HG02840 (cell line): ENCODE results near the gene APOA1.

Experiments used
- ATAC-seq: cut with Tn5 transposase; IDR thresholded peaks from one replicate; pipeline ENCODE4 v1.9.1; 2021; ENCODE audit warnings: mild to moderate bottlenecking, moderate library complexity, moderate number of reproducible peaks; ENCODE audit not compliant: unreplicated experiment, low FRiP score

The APOA1 gene

GRCh38 chr11:116860303-116860702 is 22.9 kb upstream of the APOA1 start:
- no peak for ATAC-seq

- ATAC-seq, result no peak
These were observed 21.8 kb upstream of the APOA1 start for GRCh38 chr11:116859175-116859574.

GRCh38 chr11:116857936-116858335 is 20.5 kb upstream of the APOA1 start:
- no peak for ATAC-seq

- no peak for ATAC-seq
These were observed 19.9 kb upstream of the APOA1 start for GRCh38 chr11:116857316-116857715.

- ATAC-seq, result no peak
These were observed 19.0 kb upstream of the APOA1 start for GRCh38 chr11:116856423-116856822.

- ATAC-seq, result no peak
These were observed 18.0 kb upstream of the APOA1 start for GRCh38 chr11:116855413-116855812.

- ATAC-seq, result peak; percentile 86
These were observed 16.1 kb upstream of the APOA1 start for GRCh38 chr11:116853461-116854073.

GRCh38 chr11:116852261-116853031 is 15.0 kb upstream of the APOA1 start:
- no peak for ATAC-seq

- no peak for ATAC-seq
These were observed 14.2 kb upstream of the APOA1 start for GRCh38 chr11:116851626-116852025.

- ATAC-seq, result no peak
These were observed 12.1 kb upstream of the APOA1 start for GRCh38 chr11:116849486-116849885.

GRCh38 chr11:116849060-116849459 is 11.6 kb upstream of the APOA1 start:
- ATAC-seq, result no peak

- no peak for ATAC-seq
These were observed 10.2 kb upstream of the APOA1 start for GRCh38 chr11:116847612-116848011.

GRCh38 chr11:116844722-116845121 is 7.3 kb upstream of the APOA1 start:
- ATAC-seq, result no peak

GRCh38 chr11:116843661-116844060 is 6.2 kb upstream of the APOA1 start:
- no peak for ATAC-seq

- ATAC-seq, result no peak
These were observed 5.5 kb upstream of the APOA1 start for GRCh38 chr11:116842909-116843308.

GRCh38 chr11:116842117-116842516 is 4.7 kb upstream of the APOA1 start:
- no peak for ATAC-seq

GRCh38 chr11:116840746-116841296 is 3.4 kb upstream of the APOA1 start:
- no peak for ATAC-seq

GRCh38 chr11:116840224-116840745 is 2.9 kb upstream of the APOA1 start:
- ATAC-seq, result no peak

GRCh38 chr11:116838321-116839084 is 1.1 kb upstream of the APOA1 start:
- no peak for ATAC-seq

GRCh38 chr11:116836632-116836991 is 810 bp downstream of the APOA1 start:
- no peak for ATAC-seq
